MM.1S (cell line): ENCODE data around the gene CHD6.

Source experiments
- EZH2 ChIP-seq: fragments of 300-600 bp; sonication (generic); optimal IDR thresholded peaks from 2 replicates; pipeline ENCODE3; 2017; ENCODE audit warnings: low read depth, mild to moderate bottlenecking, antibody characterized with exemption, low read length, mixed read lengths
- TF ChIP-seq, protein P1 (sequence below): fragments of 300-600 bp; sonication (generic); IDR thresholded peaks from 2 replicates; pipeline ENCODE4 v1.5.1; 2016; ENCODE audit warnings: antibody characterized with exemption, low read length, mixed read lengths

DNA sequence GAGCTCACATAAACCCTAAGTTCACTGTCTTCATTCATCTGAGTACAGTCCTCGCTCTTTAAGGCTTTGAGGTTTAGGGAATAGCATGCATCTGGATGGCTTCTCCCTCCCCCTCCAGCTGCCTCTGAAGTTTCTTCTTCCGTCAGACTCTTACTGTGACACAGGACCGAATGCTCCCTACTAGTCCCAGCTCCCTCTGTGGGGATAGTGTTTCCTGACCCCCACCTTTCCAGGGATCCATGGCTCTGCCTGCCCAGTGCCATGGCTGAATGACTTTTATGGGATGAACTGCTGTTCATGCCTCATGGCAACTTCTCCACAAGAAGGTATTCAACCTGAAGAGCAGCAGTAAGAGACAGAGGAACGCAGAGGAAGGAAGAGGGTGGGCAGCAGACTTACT is 171.7 kb downstream of the CHD6 start:
- TF ChIP-seq, protein P1, sequence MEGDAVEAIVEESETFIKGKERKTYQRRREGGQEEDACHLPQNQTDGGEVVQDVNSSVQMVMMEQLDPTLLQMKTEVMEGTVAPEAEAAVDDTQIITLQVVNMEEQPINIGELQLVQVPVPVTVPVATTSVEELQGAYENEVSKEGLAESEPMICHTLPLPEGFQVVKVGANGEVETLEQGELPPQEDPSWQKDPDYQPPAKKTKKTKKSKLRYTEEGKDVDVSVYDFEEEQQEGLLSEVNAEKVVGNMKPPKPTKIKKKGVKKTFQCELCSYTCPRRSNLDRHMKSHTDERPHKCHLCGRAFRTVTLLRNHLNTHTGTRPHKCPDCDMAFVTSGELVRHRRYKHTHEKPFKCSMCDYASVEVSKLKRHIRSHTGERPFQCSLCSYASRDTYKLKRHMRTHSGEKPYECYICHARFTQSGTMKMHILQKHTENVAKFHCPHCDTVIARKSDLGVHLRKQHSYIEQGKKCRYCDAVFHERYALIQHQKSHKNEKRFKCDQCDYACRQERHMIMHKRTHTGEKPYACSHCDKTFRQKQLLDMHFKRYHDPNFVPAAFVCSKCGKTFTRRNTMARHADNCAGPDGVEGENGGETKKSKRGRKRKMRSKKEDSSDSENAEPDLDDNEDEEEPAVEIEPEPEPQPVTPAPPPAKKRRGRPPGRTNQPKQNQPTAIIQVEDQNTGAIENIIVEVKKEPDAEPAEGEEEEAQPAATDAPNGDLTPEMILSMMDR, result no peak
- no peak for TF ChIP-seq EZH2
